22Rv1 (cell line): ENCODE results near the gene RNF212B.

Experiments used
- ZFX ChIP-seq: fragments of 450-650 bp; IDR thresholded peaks from 2 replicates; pipeline ENCODE4 v1.6.1; 2017; ENCODE audit warnings: antibody characterized with exemption, borderline replicate concordance
- TF ChIP-seq, protein P1 (sequence below): fragments of 450-650 bp; IDR thresholded peaks from 2 replicates; pipeline ENCODE4 v1.5.1; 2017; ENCODE audit warnings: mild to moderate bottlenecking

GRCh38 chr14:23321572-23322547 lies 84.1 kb downstream of the RNF212B start:
- TF ChIP-seq, protein P1, sequence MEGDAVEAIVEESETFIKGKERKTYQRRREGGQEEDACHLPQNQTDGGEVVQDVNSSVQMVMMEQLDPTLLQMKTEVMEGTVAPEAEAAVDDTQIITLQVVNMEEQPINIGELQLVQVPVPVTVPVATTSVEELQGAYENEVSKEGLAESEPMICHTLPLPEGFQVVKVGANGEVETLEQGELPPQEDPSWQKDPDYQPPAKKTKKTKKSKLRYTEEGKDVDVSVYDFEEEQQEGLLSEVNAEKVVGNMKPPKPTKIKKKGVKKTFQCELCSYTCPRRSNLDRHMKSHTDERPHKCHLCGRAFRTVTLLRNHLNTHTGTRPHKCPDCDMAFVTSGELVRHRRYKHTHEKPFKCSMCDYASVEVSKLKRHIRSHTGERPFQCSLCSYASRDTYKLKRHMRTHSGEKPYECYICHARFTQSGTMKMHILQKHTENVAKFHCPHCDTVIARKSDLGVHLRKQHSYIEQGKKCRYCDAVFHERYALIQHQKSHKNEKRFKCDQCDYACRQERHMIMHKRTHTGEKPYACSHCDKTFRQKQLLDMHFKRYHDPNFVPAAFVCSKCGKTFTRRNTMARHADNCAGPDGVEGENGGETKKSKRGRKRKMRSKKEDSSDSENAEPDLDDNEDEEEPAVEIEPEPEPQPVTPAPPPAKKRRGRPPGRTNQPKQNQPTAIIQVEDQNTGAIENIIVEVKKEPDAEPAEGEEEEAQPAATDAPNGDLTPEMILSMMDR = peak; percentile 5; the same call in 1 of the 2 replicates
- no peak for TF ChIP-seq ZFX
